RWPE1 (cell line): ENCODE data around the gene ROR2.

ENCODE experiments used
- CTCF ChIA-PET: fragments of 350-600 bp; sonication (Branson Sonifier 250); formaldehyde crosslinking; extraction: SDS; loops from one replicate; lab custom pipeline; 2021; lab: Yijun Ruan, JAX
- POLR2A ChIA-PET: fragments of 400-600 bp; formaldehyde crosslinking; extraction: SDS; loops from one replicate; lab custom pipeline; 2020; ENCODE audit warnings: antibody characterized with exemption; ENCODE audit not compliant: low non-redundant PET; lab: Yijun Ruan, JAX
- DNase-seq: peaks from one replicate; pipeline ENCODE4 v3.0.0; 2012; ENCODE audit warnings: low spot score
- H3K27ac ChIP-seq: fragments of 450-650 bp; 2 replicates; pipeline ENCODE4 v1.5.1; 2017
- CTCF ChIP-seq: fragments of 450-650 bp; conservative IDR thresholded peaks from 2 replicates; pipeline ENCODE4 v1.5.1; 2017; ENCODE audit warnings: low read depth, mild to moderate bottlenecking

The ROR2 gene

DNA sequence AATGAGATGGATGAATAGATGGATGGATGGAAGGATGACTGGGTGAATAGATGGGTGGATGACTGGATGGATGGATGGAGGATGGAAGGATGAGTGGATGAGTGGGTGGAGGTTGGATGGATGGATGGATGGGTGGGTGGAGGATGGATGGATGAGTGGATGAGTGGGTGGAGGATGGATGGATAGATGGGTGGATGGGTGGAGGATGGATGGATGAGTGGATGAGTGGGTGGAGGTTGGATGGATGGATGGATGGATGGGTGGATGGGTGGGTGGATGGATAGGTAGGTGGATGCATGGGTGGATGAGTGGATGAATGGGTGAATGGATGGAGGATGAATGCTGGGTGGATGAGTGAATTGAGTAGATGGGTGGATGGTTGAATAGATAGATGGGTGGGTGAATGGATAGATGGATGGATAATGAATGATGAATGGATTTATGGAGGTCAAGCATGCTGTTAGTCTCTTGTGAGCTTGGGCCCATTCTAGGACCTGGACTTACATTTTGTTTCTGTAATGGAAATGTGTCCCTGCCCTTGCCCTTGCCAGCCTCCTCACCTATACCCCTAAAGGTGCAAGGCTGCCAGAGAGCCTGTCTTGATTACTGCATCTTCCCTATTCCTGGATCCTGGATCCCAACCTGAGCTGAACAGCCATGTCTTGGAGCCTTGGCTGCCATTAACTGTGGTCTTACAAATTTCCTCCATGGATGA lies 366.7 kb downstream of the ROR2 start:
- no peak overlapping the region for H3K27ac ChIP-seq
- ChIA-PET CTCF (no interaction called here), POLR2A (no interaction called here)
- DNase-seq: no peak
- no peak for TF ChIP-seq CTCF

- CTCF ChIA-PET: no interaction called here
- TF ChIP-seq CTCF: no peak
These were observed 367.8 kb downstream of the ROR2 start for GRCh38 chr9:91582181-91582580.

GRCh38 chr9:91580136-91580535 lies 369.9 kb downstream of the ROR2 start:
- H3K27ac ChIP-seq: no peak overlapping the region
- ChIA-PET POLR2A (no interaction called here), CTCF (interaction anchor here (0.7 kb wide), 1 partner anchor 33 kb away, joined by 3 read pairs; no protein-coding TSS in a partner anchor)
- DNase-seq: peak; percentile 48
- TF ChIP-seq CTCF: no peak

More at GRCh38 chr9:91582181-91582580, 367.8 kb downstream of the ROR2 start:
- no peak for DNase-seq
- POLR2A ChIA-PET: no interaction called here
- H3K27ac ChIP-seq: no peak overlapping the region

GRCh38 chr9:91578911-91579310 lies 371.1 kb downstream of the ROR2 start:
- DNase-seq: no peak
- no peak overlapping the region for H3K27ac ChIP-seq
- no peak for TF ChIP-seq CTCF
- ChIA-PET POLR2A (no interaction called here), CTCF (interaction anchor here (0.5 kb wide), 1 partner anchor 1331 kb away, joined by 5 read pairs; no protein-coding TSS in a partner anchor)

- no peak for DNase-seq
- POLR2A ChIA-PET: no interaction called here
- CTCF ChIA-PET: no interaction called here
- no peak for TF ChIP-seq CTCF
- H3K27ac ChIP-seq: no peak overlapping the region
These were observed 372.4 kb downstream of the ROR2 start for GRCh38 chr9:91577633-91578061.

DNA sequence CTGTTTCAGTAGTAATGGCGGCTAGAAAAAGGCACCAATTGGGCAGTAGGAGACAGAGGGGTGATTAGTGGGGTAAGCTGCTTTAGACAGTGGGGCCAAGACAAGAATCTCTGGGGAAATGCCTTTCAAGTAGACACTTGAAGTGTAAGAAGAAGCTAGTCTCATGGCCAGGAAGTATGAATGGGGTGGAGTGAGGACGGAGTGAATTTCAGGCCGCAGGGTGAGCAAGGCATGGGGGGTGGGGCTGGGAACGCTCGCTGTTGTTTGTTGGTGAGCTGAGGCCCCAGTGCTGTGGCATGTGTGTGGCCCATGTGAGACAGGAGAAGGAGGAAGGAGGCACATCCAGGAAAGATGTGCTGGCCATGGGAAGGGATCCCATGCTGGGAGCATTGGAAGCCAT lies 377.2 kb downstream of the ROR2 start:
- no peak overlapping the region for H3K27ac ChIP-seq
- no peak for TF ChIP-seq CTCF
- DNase-seq: no peak
- ChIA-PET CTCF (no interaction called here), POLR2A (no interaction called here)
